Right hindlimb (tissue), 1 donor: ENCODE results near the gene S100A8.
A peak's percentile ranks its signal among the peaks of the same experiment; 100 is the strongest.
"Not testable (repeated sequence)": the region's sequence is repeated elsewhere in the genome, so short reads cannot be mapped to it uniquely, and the experiment has no call there.

Experiments used
- DNase-seq: peaks from one replicate; pipeline ENCODE4 v3.0.0-alpha.2; 2018

S100A8 gene

GRCh38 chr1:153360592-153361479, 30.0 kb downstream of the S100A8 start:
- DNase-seq, result no peak

- DNase-seq, result no peak
These were observed 30.7 kb downstream of the S100A8 start for GRCh38 chr1:153360190-153360589.

GRCh38 chr1:153359241-153359640, 31.6 kb downstream of the S100A8 start:
- no peak for DNase-seq

GRCh38 chr1:153358691-153358975, 32.2 kb downstream of the S100A8 start:
- no peak for DNase-seq

GRCh38 chr1:153357853-153358690, 32.8 kb downstream of the S100A8 start, which contains the start of gene S100A9:
Gene S100A9 (plus strand): TSS chr1:153357854. CDS start chr1:153358284, 430 bp downstream.
- DNase-seq, result no peak

- no peak for DNase-seq
These were observed 33.6 kb downstream of the S100A8 start for GRCh38 chr1:153357076-153357852.

- DNase-seq, result no peak
These were observed 34.3 kb downstream of the S100A8 start for GRCh38 chr1:153356392-153357075.

- no peak for DNase-seq
These were observed 35.3 kb downstream of the S100A8 start for GRCh38 chr1:153355445-153356071.

- DNase-seq, result no peak
These were observed 36.2 kb downstream of the S100A8 start for GRCh38 chr1:153354515-153355193.

- no peak for DNase-seq
These were observed 37.5 kb downstream of the S100A8 start for GRCh38 chr1:153353226-153353947.

- peak; percentile 61 for DNase-seq
These were observed 38.4 kb downstream of the S100A8 start for GRCh38 chr1:153352523-153352922.

- DNase-seq, result no peak
These were observed 40.4 kb downstream of the S100A8 start for GRCh38 chr1:153350321-153350957.

GRCh38 chr1:153349363-153350320, 41.2 kb downstream of the S100A8 start:
- DNase-seq, result no peak

GRCh38 chr1:153348511-153349362, 42.1 kb downstream of the S100A8 start, which contains the start of gene PGLYRP4:
Gene PGLYRP4 (minus strand): TSS chr1:153348841. CDS start chr1:153347932, 909 bp downstream.
- DNase-seq, result no peak

GRCh38 chr1:153347856-153348255, 43.0 kb downstream of the S100A8 start:
- no peak for DNase-seq

- DNase-seq, result not testable (repeated sequence)
These were observed 43.8 kb downstream of the S100A8 start for GRCh38 chr1:153347049-153347448.

- DNase-seq, result no peak
These were observed 44.7 kb downstream of the S100A8 start for GRCh38 chr1:153346077-153346723.
